ENCODE results near the gene PRR15.
"Not testable (repeated sequence)": the region's sequence is repeated elsewhere in the genome, so short reads cannot be mapped to it uniquely, and the experiment has no call there.

Gene PRR15, protein sequence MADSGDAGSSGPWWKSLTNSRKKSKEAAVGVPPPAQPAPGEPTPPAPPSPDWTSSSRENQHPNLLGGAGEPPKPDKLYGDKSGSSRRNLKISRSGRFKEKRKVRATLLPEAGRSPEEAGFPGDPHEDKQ

DNA sequence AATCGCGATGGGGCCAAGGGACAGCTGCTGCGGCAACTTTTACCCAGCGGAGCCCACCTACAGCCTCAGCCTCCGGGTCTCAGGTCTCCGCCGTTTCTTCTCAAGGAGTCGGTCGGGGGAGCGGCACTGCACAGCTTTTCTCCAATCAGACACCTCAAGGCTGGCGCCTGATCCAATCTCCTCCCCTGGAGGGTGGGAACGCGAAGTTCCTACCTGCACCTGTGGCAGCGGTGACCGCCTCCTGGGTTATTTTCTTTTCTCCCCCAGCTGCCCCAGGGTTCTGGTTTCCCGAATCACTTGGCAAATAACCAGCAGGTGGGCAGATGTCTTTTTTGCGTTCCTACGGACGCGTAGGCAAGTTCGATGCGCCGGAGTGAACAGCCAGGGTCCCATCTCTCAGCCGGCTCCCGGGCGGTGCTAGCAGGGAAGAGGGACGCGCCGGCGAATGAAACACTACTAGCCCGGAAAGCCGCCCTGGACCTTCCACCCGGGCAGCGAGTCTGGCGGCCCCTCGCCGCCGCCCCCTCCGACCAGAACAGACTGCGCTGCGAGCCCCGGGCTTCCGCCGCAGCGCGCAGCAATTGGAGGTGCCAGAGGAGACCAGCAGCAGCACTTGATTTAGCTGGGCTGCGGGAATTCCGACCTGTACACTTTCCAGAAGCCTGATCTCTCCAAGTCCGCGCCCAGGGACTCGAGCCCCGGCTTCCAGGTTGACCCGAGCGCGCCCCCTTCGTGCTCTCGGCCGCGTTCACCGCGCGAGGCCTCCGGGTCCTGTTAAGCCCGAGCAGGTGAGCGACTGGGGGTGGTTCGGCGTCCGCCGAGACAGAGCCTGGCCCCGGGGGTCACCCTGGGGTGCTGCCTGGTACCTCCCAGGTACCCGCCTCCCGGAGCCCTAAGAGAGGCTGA lies at the start of gene PRR15:
TSS of gene PRR15 (plus strand) at position 246 of the 906 bp plus-strand sequence. CDS start 2,495 bp downstream, outside the sequence.
- peak; percentile 15 for DNase-seq

DNA sequence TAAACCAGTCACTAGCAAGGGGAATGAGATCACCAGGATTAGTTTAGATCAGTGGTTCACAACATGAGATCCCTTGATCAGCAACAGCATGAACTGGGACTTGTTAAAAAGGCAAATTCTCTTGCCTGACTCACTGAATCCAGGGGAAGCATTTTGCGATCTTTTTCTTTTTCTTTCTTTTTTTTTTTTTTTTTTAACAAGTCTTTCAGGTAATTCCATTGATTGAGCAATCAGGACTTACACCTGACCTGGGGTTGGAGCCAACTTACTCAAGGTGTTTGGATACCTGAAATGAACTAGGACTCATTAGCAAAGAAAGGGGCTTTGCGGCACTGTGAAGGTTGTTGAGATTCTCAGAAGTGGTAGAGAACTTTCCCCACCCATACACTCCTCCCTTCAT lies 47.1 kb upstream of the PRR15 start:
- no peak for DNase-seq

DNA sequence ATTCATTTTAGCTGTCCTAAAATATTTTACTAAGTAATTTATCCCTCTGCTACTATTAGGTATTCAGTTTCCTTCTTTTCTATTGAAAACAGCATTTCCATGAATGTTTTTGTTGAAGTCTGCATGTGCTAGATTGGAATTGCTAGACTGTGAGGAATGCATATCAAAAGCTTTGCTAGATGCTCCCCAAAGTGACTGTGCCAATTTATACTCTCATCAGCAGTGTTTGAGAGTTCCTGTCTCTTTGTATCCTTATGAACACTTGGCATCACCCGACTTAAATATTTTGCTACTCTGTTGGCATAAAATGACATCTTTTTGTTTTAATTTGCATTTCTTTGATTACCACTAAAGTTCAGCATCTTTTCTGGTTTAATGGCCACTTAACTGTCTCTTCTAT lies 45.0 kb upstream of the PRR15 start:
- DNase-seq = no peak

DNA sequence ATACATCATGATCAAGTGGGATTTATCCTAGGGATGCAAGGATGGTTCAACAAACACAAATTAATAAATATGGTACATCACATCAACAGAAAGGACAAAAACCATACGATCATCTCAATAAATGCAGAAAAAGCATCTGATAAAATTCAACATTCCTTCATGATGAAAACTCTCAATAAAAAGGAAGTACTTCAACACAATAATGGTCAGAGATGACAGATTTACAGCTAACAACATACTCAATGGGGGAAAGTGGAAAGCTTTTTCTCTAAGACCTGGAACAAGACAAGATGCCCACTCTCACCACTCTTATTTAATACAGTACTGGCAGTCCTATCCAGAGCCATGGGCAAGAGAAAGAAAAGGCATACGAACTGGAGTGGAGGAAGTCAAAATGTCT lies 39.9 kb upstream of the PRR15 start:
- no peak for DNase-seq

DNA sequence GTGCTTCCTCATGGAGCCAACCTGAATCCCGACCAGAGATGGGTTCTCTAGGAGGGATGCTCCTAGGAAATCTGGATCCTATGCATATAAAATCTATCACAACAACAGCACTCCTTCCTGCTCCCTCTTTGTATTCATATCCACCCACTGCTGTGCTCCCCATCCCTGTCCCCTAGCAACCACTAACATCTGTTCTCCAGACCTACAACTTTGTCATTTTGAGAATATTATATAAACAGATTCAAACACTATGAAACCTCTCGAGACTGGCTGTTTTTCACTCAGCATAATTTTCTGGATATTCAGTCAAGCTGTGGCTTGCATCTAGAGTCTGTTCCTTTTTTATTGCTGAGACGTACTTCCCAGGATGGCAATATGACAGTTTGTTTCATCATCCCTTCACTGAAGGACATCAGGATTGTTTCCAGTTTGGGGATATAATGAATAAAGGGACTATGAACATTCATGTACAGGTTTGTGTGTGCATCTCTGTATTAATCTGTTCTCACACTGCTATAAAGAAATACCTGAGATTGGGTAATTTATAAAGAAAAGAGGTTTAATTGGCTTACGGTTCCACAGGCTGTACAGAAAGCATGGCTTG lies 36.0 kb upstream of the PRR15 start:
- no peak for DNase-seq

DNA sequence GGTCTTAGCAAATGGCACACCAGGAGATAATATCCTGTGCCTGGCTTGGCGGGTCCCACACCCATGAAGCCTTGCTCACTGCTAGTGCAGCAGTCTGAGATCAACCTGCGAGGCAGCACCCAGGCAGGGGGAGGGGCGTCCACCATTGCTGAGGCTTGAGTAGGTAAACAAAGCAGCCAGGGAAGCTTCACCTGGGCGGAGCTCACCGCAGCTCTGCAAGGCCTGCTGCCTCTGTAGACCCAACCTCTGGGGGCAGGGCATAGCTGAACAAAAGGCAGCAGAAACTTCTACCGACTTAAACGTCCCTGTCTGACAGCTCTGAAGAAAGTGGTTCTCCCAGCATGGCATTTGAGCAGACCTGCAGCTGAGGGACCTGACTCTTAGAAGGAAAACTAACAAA lies 35.1 kb upstream of the PRR15 start:
- DNase-seq = not testable (repeated sequence)

DNA sequence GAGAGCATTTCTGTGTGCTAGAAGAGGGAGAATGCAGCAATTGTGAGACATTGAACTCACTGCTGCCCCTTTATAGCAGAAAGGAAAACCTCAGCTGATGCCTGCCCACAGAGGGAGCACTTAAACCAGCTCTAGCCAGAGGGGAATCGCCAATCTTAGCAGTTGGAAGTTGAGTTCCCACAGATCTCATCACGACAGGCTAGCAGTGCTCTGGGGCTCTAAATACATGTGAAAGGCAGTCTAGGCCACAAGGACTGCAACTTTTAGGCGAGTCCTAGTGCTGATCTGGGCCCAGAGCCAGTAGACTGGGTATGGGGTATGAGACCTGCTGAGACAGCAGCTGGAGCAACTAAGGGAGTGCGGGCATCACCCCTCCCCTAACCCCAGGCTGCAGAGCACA lies 25.2 kb upstream of the PRR15 start:
- no peak for DNase-seq

DNA sequence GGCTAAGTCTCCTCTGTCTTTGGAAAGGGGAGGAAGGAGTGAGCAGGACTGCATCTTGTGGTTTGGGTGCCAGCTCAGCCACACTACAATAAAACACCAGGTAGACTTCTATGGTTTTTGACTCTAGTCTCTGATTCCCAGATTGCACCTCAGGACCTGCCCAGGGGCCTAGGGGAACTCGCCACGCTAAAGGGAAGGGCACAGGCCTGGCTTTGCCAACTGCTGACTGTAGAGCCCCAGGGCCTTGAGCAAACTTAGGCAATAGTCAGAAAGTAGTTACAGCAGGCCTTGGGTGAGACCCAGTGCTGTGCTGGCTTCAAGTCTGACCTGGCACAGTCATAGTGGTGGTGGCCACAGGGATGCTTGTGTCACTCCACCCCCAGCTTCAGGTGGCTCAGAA lies 24.2 kb upstream of the PRR15 start:
- no peak for DNase-seq

DNA sequence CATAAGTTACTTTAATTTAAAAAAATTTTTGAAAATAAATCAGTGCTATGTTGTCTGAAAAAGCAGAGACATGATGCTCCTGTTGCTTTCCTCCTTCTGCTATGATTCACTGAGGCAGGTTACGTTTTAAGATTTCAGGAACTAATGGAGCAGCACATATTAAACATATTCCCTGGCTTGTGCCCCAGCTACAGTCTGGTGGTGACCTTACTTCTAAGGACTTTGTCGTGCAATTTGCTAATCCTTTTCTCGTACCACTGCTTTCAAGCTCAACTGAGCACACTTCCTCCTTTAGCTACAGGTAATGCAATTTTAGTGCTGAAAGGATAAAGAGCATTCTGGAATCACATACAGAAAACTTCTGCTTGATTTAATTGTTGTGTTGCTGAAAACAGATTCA lies 16.2 kb upstream of the PRR15 start:
- no peak for DNase-seq

DNA sequence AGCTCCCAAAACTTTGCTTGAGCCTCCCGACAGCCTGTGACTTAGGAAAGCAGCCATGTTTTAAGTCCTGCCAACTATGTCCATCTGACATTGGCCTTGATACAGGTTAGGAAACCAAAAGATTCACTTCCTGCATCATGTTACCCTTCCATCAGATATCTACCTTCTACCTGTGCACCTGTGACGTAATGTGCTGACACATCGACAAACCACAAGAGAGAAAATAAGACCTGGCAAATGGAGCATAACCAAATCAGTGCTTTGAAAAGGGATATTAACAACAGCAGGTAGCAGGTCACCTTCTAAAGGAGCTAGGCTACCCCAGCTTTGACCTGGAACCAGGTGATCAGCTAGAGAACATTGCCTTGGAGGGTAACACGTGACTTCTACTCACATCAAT lies 14.8 kb upstream of the PRR15 start:
- DNase-seq = no peak

DNA sequence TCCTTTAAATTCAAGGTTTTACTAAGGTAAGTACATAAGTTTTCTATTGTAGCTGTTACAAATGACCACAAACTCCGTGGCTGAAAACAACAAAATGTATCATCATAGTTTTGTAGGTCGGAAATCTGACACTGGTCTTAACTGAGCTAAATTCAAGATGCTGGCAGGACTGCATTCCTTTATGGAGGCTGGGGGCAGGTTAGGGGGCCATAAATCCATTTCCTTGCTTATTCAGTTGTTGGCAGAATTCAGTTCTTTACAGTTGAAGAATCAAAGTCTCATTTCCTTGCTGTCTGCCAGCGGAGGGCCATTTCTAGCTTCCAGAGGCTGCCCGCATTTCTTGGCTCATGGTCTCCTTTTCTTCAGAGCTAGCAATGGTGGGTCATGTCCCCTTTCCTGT lies 11.2 kb upstream of the PRR15 start:
- no peak for DNase-seq

DNA sequence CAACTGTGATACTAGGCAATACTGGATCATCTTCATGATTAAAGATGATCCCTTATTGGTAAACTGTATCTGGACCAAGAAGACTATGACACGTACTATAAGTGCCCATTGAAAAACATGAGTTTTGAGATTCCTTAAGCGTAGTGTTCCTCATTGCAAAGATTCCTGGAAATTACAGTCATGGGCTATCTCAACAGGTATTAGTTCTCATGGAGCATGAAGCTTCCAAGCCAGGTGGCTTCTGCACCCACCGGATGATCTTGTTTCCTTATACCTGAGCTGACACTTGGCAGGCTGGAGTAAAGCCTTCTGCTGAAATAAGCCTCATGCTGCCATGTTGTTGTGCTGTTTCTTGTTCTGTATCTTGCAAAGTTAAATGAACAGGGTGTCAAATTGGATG lies 8.6 kb upstream of the PRR15 start:
- DNase-seq = no peak

DNA sequence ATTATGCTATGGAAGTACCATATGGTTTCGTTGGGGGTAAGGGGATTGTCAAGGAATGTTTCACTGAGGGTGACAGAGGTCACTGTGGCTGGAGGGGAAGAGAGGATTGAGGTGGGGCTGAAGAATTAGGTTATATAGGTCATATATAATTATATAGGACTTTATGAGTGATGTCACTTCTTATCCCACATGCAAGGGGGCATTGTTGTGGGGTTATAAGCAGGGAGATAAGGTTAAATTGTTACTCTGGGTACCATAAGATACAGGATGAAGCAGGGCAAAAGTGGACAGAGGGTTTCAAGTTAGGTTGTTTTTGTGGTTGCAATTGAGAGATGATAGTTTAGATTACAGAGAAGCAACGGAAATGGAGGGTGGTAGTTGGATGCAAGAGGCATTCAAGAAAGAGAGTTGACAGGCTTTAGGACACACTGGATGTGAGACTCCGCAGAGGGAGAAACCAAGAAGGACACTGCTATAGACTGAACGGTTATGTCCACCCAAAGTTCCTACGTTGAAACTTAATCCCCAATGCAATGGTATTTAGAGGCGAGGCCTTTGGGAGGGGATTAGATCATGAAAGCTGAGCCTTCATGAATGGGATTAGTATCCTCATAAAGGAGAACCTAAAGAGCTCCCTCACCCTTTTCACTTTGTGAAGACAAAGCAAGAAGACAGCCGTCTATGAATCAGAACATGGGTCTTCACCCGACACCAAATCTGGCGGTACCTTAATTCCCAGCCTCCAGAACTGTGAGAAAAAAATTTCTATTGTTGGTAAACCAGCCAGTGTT lies 7.0 kb upstream of the PRR15 start:
- DNase-seq = no peak

DNA sequence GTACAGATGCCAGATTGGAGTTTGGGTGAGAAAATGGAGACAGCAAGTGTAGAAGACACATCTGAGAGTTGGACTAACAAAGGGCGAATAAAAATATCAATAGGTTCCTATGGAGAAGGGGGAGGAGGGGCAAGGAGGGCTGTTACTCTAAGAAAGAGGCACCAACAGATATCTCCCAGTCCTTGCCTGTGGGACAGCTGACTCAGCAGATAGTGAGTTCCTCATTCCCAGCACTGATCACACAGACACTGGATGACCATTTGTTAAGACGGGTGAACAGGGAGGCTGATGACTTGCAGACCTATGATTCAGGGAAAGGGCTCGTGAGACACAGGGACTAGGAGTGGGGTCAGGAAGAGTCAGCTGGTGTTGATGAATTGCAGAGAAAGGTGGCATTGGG lies 5.7 kb upstream of the PRR15 start:
- no peak for DNase-seq

DNA sequence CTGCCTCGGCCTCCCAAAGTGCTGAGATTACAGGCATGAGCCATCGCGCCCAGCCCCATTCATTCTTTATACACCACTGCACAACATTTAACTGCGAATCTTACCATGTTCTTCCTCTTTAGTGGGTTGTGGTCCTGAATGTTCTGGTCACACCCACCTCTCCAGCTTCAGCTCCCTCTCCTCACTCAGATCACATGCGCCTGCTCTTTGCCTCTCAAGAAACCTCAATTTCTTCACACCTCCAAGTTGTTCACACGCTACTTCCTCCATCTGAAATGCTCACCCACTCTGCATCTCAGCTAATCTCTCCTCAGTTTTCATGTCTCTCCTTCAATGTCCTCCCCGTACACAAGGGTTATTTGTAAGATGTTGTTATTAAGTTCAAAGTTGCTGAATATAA lies 2.4 kb upstream of the PRR15 start:
- no peak for DNase-seq

DNA sequence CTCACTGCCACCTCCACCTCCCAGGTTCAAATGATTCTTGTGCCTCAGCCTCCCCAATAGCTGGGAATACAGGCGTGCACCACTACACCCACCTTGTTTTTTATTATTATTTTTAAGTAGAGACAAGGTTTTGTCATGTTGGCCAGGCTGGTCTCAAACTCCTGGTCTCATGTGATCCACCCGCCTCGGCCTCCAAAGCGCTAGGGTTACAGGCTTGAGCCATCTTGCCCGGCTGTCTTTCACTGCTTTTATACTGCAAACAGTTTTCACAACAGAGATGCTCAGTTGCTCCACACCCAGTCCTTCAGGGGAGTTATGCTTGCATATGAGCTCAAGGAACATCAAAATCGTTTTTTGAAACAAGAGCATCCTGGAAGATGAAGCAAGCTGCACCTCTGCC lies 1.3 kb upstream of the PRR15 start:
- no peak for DNase-seq

DNA sequence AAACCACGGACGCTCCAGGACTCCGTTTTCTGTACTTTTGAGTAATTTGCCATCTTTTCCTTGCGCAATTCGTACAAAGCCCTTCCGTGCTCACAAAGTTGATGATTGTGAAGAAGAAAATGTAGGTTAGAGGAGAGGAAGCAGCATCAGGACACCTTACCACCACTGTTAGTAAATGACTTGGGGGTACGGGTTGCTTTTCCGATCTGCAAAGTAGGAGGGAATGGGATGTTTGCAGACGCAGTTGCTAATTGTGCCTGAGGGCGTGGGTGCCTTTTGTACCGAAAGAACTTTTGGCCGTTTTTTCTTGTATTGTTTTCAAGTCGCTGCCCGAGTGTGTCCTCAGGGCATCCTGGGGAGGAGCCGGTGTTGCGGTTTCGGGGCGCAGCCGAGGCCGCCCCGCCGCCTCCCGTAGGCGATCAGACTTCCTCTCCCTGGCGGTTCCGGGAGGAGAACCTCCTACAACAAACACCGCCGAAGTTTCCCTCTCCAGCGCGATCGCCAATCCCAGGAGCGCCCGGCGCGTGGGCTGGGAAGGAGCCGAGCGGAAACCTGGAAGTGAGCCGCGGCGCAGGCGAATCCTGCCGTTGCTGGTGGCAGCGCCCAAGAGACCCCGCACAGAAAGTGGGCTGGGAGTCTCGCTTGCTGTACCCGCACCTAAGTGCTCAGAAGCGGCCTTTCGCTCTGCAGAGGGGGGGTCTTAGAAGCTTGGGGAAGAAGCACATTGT lies 1.0 kb downstream of the PRR15 start:
- no peak for DNase-seq

DNA sequence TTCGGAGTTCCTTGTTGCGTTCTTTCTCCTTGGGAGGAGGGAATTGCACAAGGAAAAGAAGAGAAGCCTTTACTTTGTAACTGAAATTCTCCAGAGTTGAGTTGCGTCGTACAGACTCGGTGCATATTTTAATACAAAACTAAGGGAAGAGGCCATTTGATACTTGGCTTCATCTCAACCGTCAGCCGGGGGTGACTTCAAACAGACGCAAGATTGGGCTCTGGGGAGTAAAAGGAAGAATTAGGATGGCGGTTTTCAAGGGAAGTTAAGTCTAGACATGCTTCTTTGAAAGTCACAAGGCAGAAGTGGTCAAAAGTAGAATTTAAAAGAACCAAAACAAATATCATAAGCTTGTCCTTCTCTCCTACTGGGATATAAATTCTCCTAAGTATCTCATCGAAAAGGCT lies 1.6 kb downstream of the PRR15 start:
- DNase-seq = no peak

DNA sequence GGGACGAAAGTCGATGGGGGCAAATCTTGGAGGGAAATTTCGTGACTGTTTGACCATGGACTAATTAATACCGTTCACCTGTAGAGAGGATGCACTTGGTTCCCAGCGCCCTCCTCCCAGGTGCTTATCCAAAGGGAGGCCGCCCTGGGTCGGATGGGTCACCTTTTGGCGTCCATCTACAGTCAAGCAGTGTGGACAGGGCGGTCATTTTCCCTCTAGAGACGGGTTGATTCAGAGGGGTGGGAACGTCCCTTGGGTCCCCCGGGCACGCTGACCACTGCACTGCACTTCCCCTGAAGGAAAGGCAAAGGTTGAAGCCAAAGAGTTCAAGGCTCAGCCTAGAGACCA lies 2.0 kb downstream of the PRR15 start:
- DNase-seq = no peak

DNA sequence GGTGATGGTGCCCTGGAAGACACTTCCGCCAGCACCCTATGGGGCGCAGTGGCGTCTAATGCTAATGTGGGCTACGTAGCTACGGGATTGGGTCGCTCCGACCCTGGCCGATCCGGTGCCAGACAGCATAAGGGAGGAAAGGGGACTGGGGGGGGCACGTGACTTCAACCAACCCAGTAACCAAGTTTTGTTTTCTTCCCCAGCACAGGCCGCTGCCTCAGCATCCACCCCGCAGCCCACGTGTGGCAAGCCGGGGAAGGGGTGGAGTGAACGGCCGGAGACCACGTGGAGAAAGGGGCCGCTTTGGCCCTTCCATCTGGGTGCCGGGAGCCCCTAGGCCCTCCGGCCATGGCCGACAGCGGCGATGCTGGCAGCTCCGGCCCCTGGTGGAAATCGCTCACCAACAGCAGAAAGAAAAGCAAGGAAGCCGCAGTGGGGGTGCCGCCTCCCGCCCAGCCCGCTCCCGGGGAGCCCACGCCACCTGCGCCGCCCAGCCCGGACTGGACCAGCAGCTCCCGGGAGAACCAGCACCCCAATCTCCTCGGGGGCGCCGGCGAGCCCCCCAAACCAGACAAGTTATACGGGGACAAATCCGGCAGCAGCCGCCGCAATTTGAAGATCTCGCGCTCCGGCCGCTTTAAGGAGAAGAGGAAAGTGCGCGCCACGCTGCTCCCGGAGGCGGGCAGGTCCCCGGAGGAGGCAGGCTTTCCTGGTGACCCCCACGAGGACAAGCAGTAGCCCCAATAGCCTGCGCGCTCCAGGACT lies 2.5 kb downstream of the PRR15 start:
- no peak for DNase-seq

DNA sequence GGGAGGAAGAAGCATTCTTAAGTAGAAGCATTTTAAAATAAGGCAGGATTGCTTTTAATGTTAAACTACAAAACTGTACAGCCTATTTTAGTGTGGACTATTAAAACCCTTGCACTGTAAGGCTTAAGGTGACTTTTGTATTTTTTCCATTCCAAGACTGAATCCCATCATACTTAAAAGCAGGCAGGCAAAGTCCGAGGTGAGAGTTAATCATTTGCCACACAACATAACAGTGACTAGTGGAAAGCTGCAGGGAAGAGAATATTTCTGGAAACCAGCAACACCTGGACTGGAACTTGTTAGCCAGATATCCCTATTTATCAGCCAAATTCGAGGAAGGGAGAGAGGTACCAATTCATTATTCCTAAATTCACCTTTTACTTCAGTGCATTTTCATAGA lies 3.5 kb downstream of the PRR15 start:
- DNase-seq = no peak

DNA sequence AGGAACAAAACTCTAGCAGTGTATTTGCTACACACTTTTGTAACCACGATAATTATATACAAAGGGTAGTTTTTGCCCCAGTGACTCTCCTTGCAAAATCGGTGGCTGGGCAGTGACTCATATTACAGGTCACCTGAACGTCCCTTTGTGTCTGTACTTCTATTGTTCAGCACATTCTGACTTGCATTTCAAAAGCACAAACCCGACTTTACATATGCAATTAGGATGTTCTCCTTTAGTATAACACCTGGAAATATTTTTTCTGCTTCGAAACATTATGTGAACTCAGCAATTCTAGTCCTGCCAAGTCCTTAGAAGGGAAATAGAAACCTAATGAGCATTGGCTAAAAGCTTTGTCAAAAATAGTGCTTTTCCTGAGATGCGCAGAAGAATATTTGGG lies 6.0 kb downstream of the PRR15 start:
- DNase-seq = no peak
